Mesenchymal stem cell (in vitro differentiated cells and primary cell): Measurements from ENCODE around the gene KLHL29.

Experiments used
- DNase-seq: peaks from one replicate; pipeline ENCODE4 v3.0.0-alpha.2; 2013
- H2AFZ ChIP-seq: one replicate; pipeline ENCODE4 v1.6.1; 2013; ENCODE audit warnings: low read depth, mild to moderate bottlenecking, control low read depth, inconsistent platforms, low read length, moderate library complexity
- H2AK5ac ChIP-seq: 2 replicates; pipeline ENCODE4 v1.6.1; 2013; ENCODE audit warnings: low read length, moderate library complexity, mild to moderate bottlenecking, inconsistent platforms; ENCODE audit not compliant: severe bottlenecking
- H2BK120ac ChIP-seq: one replicate; pipeline ENCODE4 v1.6.1; 2013; ENCODE audit warnings: low read depth, mild to moderate bottlenecking, inconsistent platforms, low read length, moderate library complexity
- H2BK12ac ChIP-seq, 2 experiments: one replicate each; pipeline ENCODE4 v1.6.1; 2013; ENCODE audit warnings: inconsistent platforms in 2 of 2, low read length in 2 of 2, mild to moderate bottlenecking in 2 of 2, moderate library complexity in 2 of 2, control low read depth in 1 of 2
- H2BK15ac ChIP-seq: one replicate; pipeline ENCODE4 v1.6.1; 2013; ENCODE audit warnings: mild to moderate bottlenecking, low read depth, inconsistent platforms; ENCODE audit not compliant: poor library complexity, severe bottlenecking
- H2BK5ac ChIP-seq: 2 replicates; pipeline ENCODE4 v1.6.1; 2013; ENCODE audit warnings: low read depth, mild to moderate bottlenecking, low read length, control low read depth, inconsistent platforms; ENCODE audit not compliant: poor library complexity, severe bottlenecking
- H3K14ac ChIP-seq, 2 experiments: one replicate each; pipeline ENCODE4 v1.6.1; 2013; ENCODE audit warnings: inconsistent platforms in 2 of 2, low read length in 2 of 2, control low read depth in 1 of 2, mild to moderate bottlenecking in 1 of 2, moderate library complexity in 1 of 2
- H3K18ac ChIP-seq, 2 experiments: one replicate each; pipeline ENCODE4 v1.6.1; 2013; ENCODE audit warnings: inconsistent platforms in 2 of 2, low read length in 2 of 2, control low read depth in 1 of 2, low read depth in 1 of 2, mild to moderate bottlenecking in 1 of 2
- H3K23ac ChIP-seq, 2 experiments: one replicate each; pipeline ENCODE4 v1.6.1; 2013; ENCODE audit warnings: inconsistent platforms in 2 of 2, low read length in 2 of 2, mild to moderate bottlenecking in 2 of 2, moderate library complexity in 2 of 2, control low read depth in 1 of 2
- H3K27ac ChIP-seq: 2 replicates; pipeline ENCODE4 v1.5.1; 2013; ENCODE audit warnings: mild to moderate bottlenecking, moderate library complexity, low read length, control low read depth, inconsistent platforms; ENCODE audit not compliant: poor library complexity, severe bottlenecking
- H3K27me3 ChIP-seq, 2 experiments: 2 replicates each; pipeline versions ENCODE4 v1.6.1 to v1.7.0; 2013; ENCODE audit warnings: low read length in 2 of 2, mild to moderate bottlenecking in 2 of 2, moderate library complexity in 2 of 2, control low read depth in 1 of 2, inconsistent platforms in 1 of 2; ENCODE audit not compliant: control insufficient read depth in 1 of 2, insufficient read depth in 1 of 2
- H3K36me3 ChIP-seq, 2 experiments: 2 replicates each; pipeline versions ENCODE4 v1.6.1 to v1.7.0; 2013; ENCODE audit warnings: low read length in 2 of 2, control low read depth in 1 of 2, inconsistent platforms in 1 of 2, low read depth in 1 of 2, mild to moderate bottlenecking in 1 of 2; ENCODE audit not compliant: insufficient read depth in 2 of 2, control insufficient read depth in 1 of 2
- H3K4ac ChIP-seq, 2 experiments: one replicate each; pipeline ENCODE4 v1.6.1; 2013; ENCODE audit warnings: inconsistent platforms in 2 of 2, low read length in 2 of 2, mild to moderate bottlenecking in 2 of 2, moderate library complexity in 2 of 2, control low read depth in 1 of 2, low read depth in 1 of 2
- H3K4me1 ChIP-seq: 2 replicates; pipeline ENCODE4 v1.6.1; 2013; ENCODE audit warnings: low read depth, low read length, control low read depth; ENCODE audit not compliant: control insufficient read depth, insufficient read depth
- H3K4me2 ChIP-seq: 2 replicates; pipeline ENCODE4 v1.6.1; 2013; ENCODE audit warnings: low read length, mild to moderate bottlenecking, inconsistent platforms; ENCODE audit not compliant: poor library complexity, severe bottlenecking
- H3K4me3 ChIP-seq, 2 experiments: 2 replicates each; pipeline versions ENCODE4 v1.5.1 to v1.7.0; 2013; ENCODE audit warnings: low read length in 2 of 2, mild to moderate bottlenecking in 2 of 2, control low read depth in 1 of 2, low read depth in 1 of 2; ENCODE audit not compliant: insufficient read depth in 1 of 2
- H3K79me1 ChIP-seq: replicated peaks from 2 replicates; pipeline ENCODE4 v1.6.1; 2013; ENCODE audit warnings: mild to moderate bottlenecking, control low read depth, low read length, inconsistent platforms; ENCODE audit not compliant: poor library complexity, severe bottlenecking
- H3K9ac ChIP-seq: 2 replicates; pipeline ENCODE4 v1.7.0; 2013; ENCODE audit warnings: mild to moderate bottlenecking, low read length, moderate library complexity
- H3K9me3 ChIP-seq: 2 replicates; pipeline ENCODE4 v1.7.0; 2013; ENCODE audit warnings: mild to moderate bottlenecking, low read length; ENCODE audit not compliant: control insufficient read depth
- H4K8ac ChIP-seq: one replicate; pipeline ENCODE4 v1.6.1; 2013; ENCODE audit warnings: inconsistent platforms, mild to moderate bottlenecking, low read length, moderate library complexity
- H4K91ac ChIP-seq: one replicate; pipeline ENCODE4 v1.6.1; 2013; ENCODE audit warnings: mild to moderate bottlenecking, low read length, inconsistent platforms
- WGBS: methylation state at CpG from one replicate; pipeline ENCODE4 v1.1.7; 2013; ENCODE audit warnings: mixed read lengths; 5-methylcytosine and 5-hydroxymethylcytosine counted together

KLHL29 gene

GRCh38 chr2:23549821-23550530, 165.0 kb downstream of the KLHL29 start:
- Histone ChIP-seq H3K9ac (no peak overlapping the region), H3K36me3 (peaks cover 3% of the 10 kb centered on the region in 2 experiments), H3K9me3 (no peaks in the 10 kb centered on the region), H4K91ac (peak overlapping the region; percentile 47), H3K18ac (peak overlapping the region; percentile 37 to 38), H3K4ac (peak overlapping the region; percentile 32 to 61), H2BK120ac (no peak overlapping the region), H3K23ac (no peak overlapping the region), H3K4me2 (no peak overlapping the region), H2AK5ac (peak overlapping the region; percentile 37), H3K27ac (no peak overlapping the region), H3K79me1 (peaks cover 4% of the 10 kb centered on the region), H3K14ac (peak overlapping the region in 1 of 2 experiments; percentile 85), H2BK12ac (peak overlapping the region in 1 of 2 experiments; percentile 61), H2BK5ac (no peak overlapping the region), H3K27me3 (no peaks in the 10 kb centered on the region), H3K4me3 (no peak overlapping the region), H2BK15ac (peak overlapping the region; percentile 60), H3K4me1 (peaks cover 21% of the 10 kb centered on the region), H2AFZ (no peak overlapping the region), H4K8ac (no peak overlapping the region)
- peak; percentile 48 for DNase-seq
- WGBS = 71% methylated on average over 16 of the region's 16 CpGs

GRCh38 chr2:23550553-23550952, 165.6 kb downstream of the KLHL29 start:
- no peak overlapping the region for H3K14ac ChIP-seq
- DNase-seq = no peak
- H3K18ac ChIP-seq = no peak overlapping the region
- H3K23ac ChIP-seq = no peak overlapping the region
- no peak overlapping the region for H4K91ac ChIP-seq
- H3K4me3 ChIP-seq = no peak overlapping the region
- H2AFZ ChIP-seq = no peak overlapping the region
- H4K8ac ChIP-seq = no peak overlapping the region
- no peak overlapping the region for H2BK5ac ChIP-seq
- H2AK5ac ChIP-seq = no peak overlapping the region
- no peak overlapping the region for H3K4me2 ChIP-seq
- H3K9me3 ChIP-seq = no peaks in the 10 kb centered on the region
- H2BK12ac ChIP-seq = no peak overlapping the region
- no peak overlapping the region for H3K27ac ChIP-seq
- peaks cover 3% of the 10 kb centered on the region in 2 experiments for H3K36me3 ChIP-seq
- H3K79me1 ChIP-seq = peaks cover 4% of the 10 kb centered on the region
- no peak overlapping the region for H3K4ac ChIP-seq
- H2BK120ac ChIP-seq = no peak overlapping the region
- no peaks in the 10 kb centered on the region for H3K27me3 ChIP-seq
- H2BK15ac ChIP-seq = no peak overlapping the region
- 83% methylated on average over 7 of the region's 7 CpGs for WGBS
- H3K4me1 ChIP-seq = peaks cover 21% of the 10 kb centered on the region
- H3K9ac ChIP-seq = no peak overlapping the region

- WGBS = 80% methylated on average over 5 of the region's 5 CpGs
- Histone ChIP-seq H2BK15ac (no peak overlapping the region), H3K27ac (no peak overlapping the region), H2BK5ac (no peak overlapping the region), H3K4ac (no peak overlapping the region), H3K23ac (no peak overlapping the region), H2AFZ (no peak overlapping the region), H2BK12ac (no peak overlapping the region), H3K36me3 (peaks cover 3% of the 10 kb centered on the region in 2 experiments), H3K79me1 (peaks cover 1% of the 10 kb centered on the region), H4K8ac (no peak overlapping the region), H3K27me3 (no peaks in the 10 kb centered on the region), H2AK5ac (no peak overlapping the region), H3K14ac (no peak overlapping the region), H3K18ac (no peak overlapping the region), H3K4me3 (no peak overlapping the region), H2BK120ac (no peak overlapping the region), H3K9me3 (no peaks in the 10 kb centered on the region), H3K4me2 (no peak overlapping the region), H3K9ac (no peak overlapping the region), H3K4me1 (peaks cover 17% of the 10 kb centered on the region), H4K91ac (no peak overlapping the region)
- no peak for DNase-seq
These were observed 166.9 kb downstream of the KLHL29 start for GRCh38 chr2:23551875-23552274.

- Histone ChIP-seq H3K4me1 (peaks cover 16% of the 10 kb centered on the region), H3K4me2 (no peak overlapping the region), H4K91ac (no peak overlapping the region), H3K79me1 (no peaks in the 10 kb centered on the region), H3K18ac (no peak overlapping the region), H2AFZ (no peak overlapping the region), H2AK5ac (no peak overlapping the region), H2BK120ac (no peak overlapping the region), H2BK15ac (no peak overlapping the region), H3K27me3 (no peaks in the 10 kb centered on the region), H4K8ac (no peak overlapping the region), H3K9ac (peak overlapping the region; percentile 60), H3K27ac (no peak overlapping the region), H3K4ac (no peak overlapping the region), H3K9me3 (no peaks in the 10 kb centered on the region), H2BK12ac (no peak overlapping the region), H3K23ac (no peak overlapping the region), H3K14ac (no peak overlapping the region), H3K36me3 (no peaks in the 10 kb centered on the region), H2BK5ac (no peak overlapping the region), H3K4me3 (peak overlapping the region in 1 of 2 experiments; percentile 62)
- no peak for DNase-seq
- 95% methylated on average over 10 of the region's 10 CpGs for WGBS
These were observed 168.6 kb downstream of the KLHL29 start for GRCh38 chr2:23553561-23553960.
